ENCODE data around the gene METTL24. TPM values are rescaled to one million over a fixed set of nuclear protein-coding genes. Genes with fewer than 3 reads are reported as not detected.

METTL24 gene
- total and polyA plus RNA-seq, 2 of the 13 experiments (the other 11 are each of a cell fraction or from before 2014, with no cell fraction given), result not detected

GRCh38 chr6:110329348-110329713 lies 28.8 kb downstream of the METTL24 start:
- ChIA-PET CTCF (ENCODE audit: low intra/inter-chr PET ratio, low total read pairs) (no interaction called here), POLR2A (no interaction called here)
- Histone ChIP-seq H3K4me3 (replicated peaks in 1 of 3; ENCODE audit: insufficient read depth in 1 of 3, low read depth in 2 of 3, low read length in 3 of 3) (peak overlapping the region; percentile 48 to 74 (median 69)), H3K9ac (ENCODE audit: insufficient read depth, low read depth, low read length) (peak overlapping the region; percentile 11; the same call in 1 of the 2 replicates), H3K79me2 (ENCODE audit: insufficient read depth, low read length) (no peaks in the 10 kb centered on the region), H3K4me2 (ENCODE audit: low read depth, low read length) (peak overlapping the region; percentile 98), H3K27ac (ENCODE audit: extremely low read length, insufficient read depth, low read length) (no peak overlapping the region), H3K27me3 (ENCODE audit: control insufficient read depth in 1 of 2, insufficient read depth in 2 of 2, low read length in 2 of 2) (no peaks in the 10 kb centered on the region), H2AFZ (ENCODE audit: low read length) (peak overlapping the region; percentile 89), H3K9me3 (ENCODE audit: low read length) (no peaks in the 10 kb centered on the region), H4K20me1 (ENCODE audit: insufficient read depth, low read length) (no peaks in the 10 kb centered on the region), H3K36me3 (replicated peaks in 1 of 2; ENCODE audit: control insufficient read depth in 1 of 2, insufficient read depth in 2 of 2, low read length in 2 of 2) (no peaks in the 10 kb centered on the region), H3K4me1 (ENCODE audit: insufficient read depth, low read length) (peaks cover 57% of the 10 kb centered on the region)
- intact Hi-C loops (cut with micrococcal nuclease; ENCODE audit: unreplicated experiment), result loop anchor here (5.0 kb wide), 1 partner anchor 152 kb away; the partner anchor contains the start of gene WASF1
- peak; percentile 70 for ATAC-seq
- FAIRE-seq, result no peak
- BruUV-seq (replicated peaks), result no TSS peak
- TF ChIP-seq BHLHE40 (IDR thresholded peaks at IDR 0.05; ENCODE audit: low read length), result 0 out of 2 replicates have a peak, but pooled peaks have one; percentile 36
- peak; percentile 73 for TF ChIP-seq ZKSCAN1 (IDR thresholded peaks at IDR 0.05; ENCODE audit: low read length)
- TF ChIP-seq ZNF747 (CRISPR knock-in tag; IDR thresholded peaks at IDR 0.05; ENCODE audit: borderline replicate concordance), result no peak
- no peak for TF ChIP-seq NBN (conservative IDR thresholded peaks at IDR 0.05)
- no peak for TF ChIP-seq HINFP (CRISPR knock-in tag; IDR thresholded peaks at IDR 0.05; ENCODE audit: low read depth)
- WGBS (ENCODE audit: low lambda C conversion rate), result 2% methylated on average over 7 of the region's 7 CpGs
- DNase-seq (ENCODE audit: low spot score), result no peak
- in situ Hi-C loops (cut with HindIII; ENCODE audit: extremely low pct_ligation_motif_present, low pct_unique_long_range_greater_than_20kb), result no loop called here

GRCh38 chr6:110328259-110328658 lies 29.9 kb downstream of the METTL24 start:
- Histone ChIP-seq H3K79me2 (ENCODE audit: insufficient read depth, low read length) (no peaks in the 10 kb centered on the region), H3K4me2 (ENCODE audit: low read depth, low read length) (no peak overlapping the region), H3K27me3 (ENCODE audit: control insufficient read depth in 1 of 2, insufficient read depth in 2 of 2, low read length in 2 of 2) (0 out of 5 replicates have a peak, but pooled peaks cover 0 to 2% of the 10 kb centered on the region in 2 experiments), H3K36me3 (replicated peaks in 1 of 2; ENCODE audit: control insufficient read depth in 1 of 2, insufficient read depth in 2 of 2, low read length in 2 of 2) (no peaks in the 10 kb centered on the region), H3K4me3 (replicated peaks in 1 of 3; ENCODE audit: insufficient read depth in 1 of 3, low read depth in 2 of 3, low read length in 3 of 3) (no peak overlapping the region), H3K9ac (ENCODE audit: insufficient read depth, low read depth, low read length) (no peak overlapping the region), H3K9me3 (ENCODE audit: low read length) (no peaks in the 10 kb centered on the region), H3K27ac (ENCODE audit: extremely low read length, insufficient read depth, low read length) (no peak overlapping the region), H2AFZ (ENCODE audit: low read length) (no peak overlapping the region), H3K4me1 (ENCODE audit: insufficient read depth, low read length) (peaks cover 65% of the 10 kb centered on the region), H4K20me1 (ENCODE audit: insufficient read depth, low read length) (no peaks in the 10 kb centered on the region)
- intact Hi-C loops (cut with micrococcal nuclease; ENCODE audit: unreplicated experiment) (loop anchor here (5.0 kb wide), 1 partner anchor 151 kb away; the partner anchor contains the start of gene WASF1), in situ Hi-C loops (cut with HindIII; ENCODE audit: extremely low pct_ligation_motif_present, low pct_unique_long_range_greater_than_20kb) (no loop called here)
- TF ChIP-seq NR1H2 (CRISPR knock-in tag; IDR thresholded peaks at IDR 0.05; ENCODE audit: borderline replicate concordance, low read depth) (no peak), SPEN (CRISPR knock-in tag; IDR thresholded peaks at IDR 0.05; ENCODE audit: low read depth) (no peak), STAG1 (CRISPR knock-in tag; IDR thresholded peaks at IDR 0.05) (no peak), IRF1 (CRISPR knock-in tag; IDR thresholded peaks at IDR 0.05; ENCODE audit: low read depth) (no peak), SMARCE1 (IDR thresholded peaks at IDR 0.05; ENCODE audit: borderline replicate concordance) (no peak), ZNF383 (CRISPR knock-in tag; IDR thresholded peaks at IDR 0.05; ENCODE audit: borderline replicate concordance) (no peak)
- POLR2A ChIA-PET, result no interaction called here
- ATAC-seq, result no peak
- CTCF ChIA-PET (ENCODE audit: low intra/inter-chr PET ratio, low total read pairs), result no interaction called here
- WGBS (ENCODE audit: low lambda C conversion rate), result 44% methylated on average over 2 of the region's 2 CpGs
- no peak for DNase-seq (ENCODE audit: low spot score)
- FAIRE-seq, result no peak
- BruUV-seq (replicated peaks), result no TSS peak

Data from HepG2 (cell line).